Caco-2 (cell line): ENCODE data around the gene DTX1. TPM values are rescaled to one million over a fixed set of nuclear protein-coding genes. Genes with fewer than 3 reads are reported as not detected.

ENCODE experiments used
- BruUV-seq: library from RNA; stranded (reverse); fragments of 400-500 nt; replicated peaks from 2 replicates; lab custom pipeline; 2021; lab: Mats Ljungman, UMichigan
- CTCF ChIA-PET: fragments of 300-600 bp; sonication (Branson Sonifier 250); formaldehyde crosslinking; loops from one replicate; lab custom pipeline; 2022; ENCODE audit warnings: antibody characterized with exemption; lab: Charles Lee
- POLR2A ChIA-PET: fragments of 300-600 bp; sonication (Branson Sonifier 250); formaldehyde crosslinking; loops from one replicate; lab custom pipeline; 2022; ENCODE audit warnings: antibody characterized with exemption; lab: Charles Lee
- DNase-seq, 2 experiments: peaks; one replicate each; pipeline versions ENCODE4 v3.0.0 to v3.0.0-alpha.2; 2020 to 2022
- H3K27me3 ChIP-seq: replicated peaks from 2 replicates; pipeline ENCODE4 v1.6.0; 2011; ENCODE audit warnings: low read length; ENCODE audit not compliant: control insufficient read depth, insufficient read depth
- H3K36me3 ChIP-seq: 2 replicates; pipeline ENCODE4 v1.5.1; 2011; ENCODE audit warnings: low read length; ENCODE audit not compliant: control insufficient read depth, insufficient read depth
- H3K4me1 ChIP-seq: fragments of 250-450 bp; sonication (Bioruptor Pico); 2 replicates; pipeline ENCODE4 v1.5.1; 2020; ENCODE audit warnings: mild to moderate bottlenecking
- H3K4me3 ChIP-seq: 2 replicates; pipeline ENCODE4 v1.5.1; 2011; ENCODE audit warnings: low read depth, mild to moderate bottlenecking, control low read depth, low read length
- H3K9me3 ChIP-seq: fragments of 250-450 bp; sonication (Bioruptor Pico); 2 replicates; pipeline ENCODE4 v1.5.1; 2020; ENCODE audit warnings: mild to moderate bottlenecking, moderate library complexity
- H3K27ac Mint-ChIP-seq: one replicate; pipeline ENCODE4 v1.8.0; 2022; ENCODE audit warnings: mixed read lengths; ENCODE audit not compliant: unreplicated experiment
- H3K27me3 Mint-ChIP-seq: one replicate; pipeline ENCODE4 v1.8.0; 2022; ENCODE audit warnings: mixed read lengths; ENCODE audit not compliant: insufficient read depth, unreplicated experiment
- H3K36me3 Mint-ChIP-seq: one replicate; pipeline ENCODE4 v1.8.0; 2022; ENCODE audit warnings: mild to moderate bottlenecking, mixed read lengths; ENCODE audit not compliant: insufficient read depth, unreplicated experiment
- H3K4me1 Mint-ChIP-seq: one replicate; pipeline ENCODE4 v1.8.0; 2022; ENCODE audit warnings: low read depth, mixed read lengths; ENCODE audit not compliant: unreplicated experiment
- H3K4me3 Mint-ChIP-seq: one replicate; pipeline ENCODE4 v1.8.0; 2022; ENCODE audit warnings: mild to moderate bottlenecking, moderate library complexity, mixed read lengths; ENCODE audit not compliant: unreplicated experiment
- H3K9me3 Mint-ChIP-seq: one replicate; pipeline ENCODE4 v1.8.0; 2022; ENCODE audit warnings: mixed read lengths; ENCODE audit not compliant: unreplicated experiment
- intact Hi-C: fragments of 100-400 bp; cut with micrococcal nuclease; formaldehyde crosslinking; loops from one replicate; pipeline ENCODE4 v1.10.0; 2022; ENCODE audit not compliant: unreplicated experiment
- total RNA-seq: library from RNA; stranded (reverse); gene quantifications from 2 replicates; pipeline ENCODE4 v1.2.3, GENCODE V29; 2022
- TF ChIP-seq, protein P1 (sequence below), 2 experiments: fragments of 200-600 bp in 1 of 2; IDR thresholded peaks; 1 replicate in 1 of 2; 2 replicates in 1 of 2; pipeline versions ENCODE4 v1.5.1 to v1.8.0; 2011 to 2022; ENCODE audit warnings: antibody characterized with exemption in 1 of 2, control low read depth in 1 of 2, inconsistent platforms in 1 of 2, low read depth in 1 of 2, low read length in 1 of 2, mild to moderate bottlenecking in 1 of 2, moderate library complexity in 1 of 2; ENCODE audit not compliant: insufficient read depth in 1 of 2, severe bottlenecking in 1 of 2, unreplicated experiment in 1 of 2

The DTX1 gene
- total RNA-seq, 1 experiment from 2014 or later: not detected

DNA sequence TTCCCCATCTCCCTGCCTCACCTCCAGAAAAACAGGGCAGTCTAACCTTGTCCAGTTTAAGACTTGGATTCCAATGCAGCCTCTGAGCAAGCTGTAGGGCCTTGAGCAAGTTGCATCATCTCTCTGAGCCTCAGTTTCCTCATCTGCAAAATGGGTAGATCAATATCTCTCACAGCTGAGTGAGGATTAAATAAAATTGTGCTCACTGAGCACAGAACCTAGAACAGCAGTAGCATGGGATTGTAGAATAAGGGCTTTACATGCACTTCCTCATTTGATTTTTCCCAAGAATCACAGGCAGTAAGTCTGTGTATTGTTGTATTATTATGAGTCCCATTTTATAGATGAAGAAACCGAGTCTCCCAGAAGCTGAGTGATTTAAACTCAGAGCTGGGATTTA lies 2.0 kb downstream of the DTX1 start:
- intact Hi-C loops: no loop called here
- Histone ChIP-seq H3K36me3 (no peaks in the 10 kb centered on the region), H3K9me3 (no peaks in the 10 kb centered on the region), H3K27me3 (no peaks in the 10 kb centered on the region), H3K4me3 (no peak overlapping the region), H3K4me1 (no peaks in the 10 kb centered on the region)
- Mint-ChIP-seq H3K27ac (no peak overlapping the region), H3K27me3 (peaks cover 3% of the 10 kb centered on the region), H3K36me3 (no peaks in the 10 kb centered on the region), H3K9me3 (no peaks in the 10 kb centered on the region), H3K4me3 (no peak overlapping the region), H3K4me1 (no peaks in the 10 kb centered on the region)
- no peak for DNase-seq
- ChIA-PET POLR2A (no interaction called here), CTCF (interaction anchor here (1.0 kb wide), 1 partner anchor 94 kb away, joined by 3 read pairs; no protein-coding TSS in a partner anchor)
- TF ChIP-seq, protein P1, sequence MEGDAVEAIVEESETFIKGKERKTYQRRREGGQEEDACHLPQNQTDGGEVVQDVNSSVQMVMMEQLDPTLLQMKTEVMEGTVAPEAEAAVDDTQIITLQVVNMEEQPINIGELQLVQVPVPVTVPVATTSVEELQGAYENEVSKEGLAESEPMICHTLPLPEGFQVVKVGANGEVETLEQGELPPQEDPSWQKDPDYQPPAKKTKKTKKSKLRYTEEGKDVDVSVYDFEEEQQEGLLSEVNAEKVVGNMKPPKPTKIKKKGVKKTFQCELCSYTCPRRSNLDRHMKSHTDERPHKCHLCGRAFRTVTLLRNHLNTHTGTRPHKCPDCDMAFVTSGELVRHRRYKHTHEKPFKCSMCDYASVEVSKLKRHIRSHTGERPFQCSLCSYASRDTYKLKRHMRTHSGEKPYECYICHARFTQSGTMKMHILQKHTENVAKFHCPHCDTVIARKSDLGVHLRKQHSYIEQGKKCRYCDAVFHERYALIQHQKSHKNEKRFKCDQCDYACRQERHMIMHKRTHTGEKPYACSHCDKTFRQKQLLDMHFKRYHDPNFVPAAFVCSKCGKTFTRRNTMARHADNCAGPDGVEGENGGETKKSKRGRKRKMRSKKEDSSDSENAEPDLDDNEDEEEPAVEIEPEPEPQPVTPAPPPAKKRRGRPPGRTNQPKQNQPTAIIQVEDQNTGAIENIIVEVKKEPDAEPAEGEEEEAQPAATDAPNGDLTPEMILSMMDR (IDR thresholded peaks at IDR 0.05; ENCODE audit: insufficient read depth in 1 of 2, low read depth in 1 of 2, low read length in 1 of 2, severe bottlenecking in 1 of 2, unreplicated experiment in 1 of 2): no peak
- BruUV-seq: no TSS peak

DNA sequence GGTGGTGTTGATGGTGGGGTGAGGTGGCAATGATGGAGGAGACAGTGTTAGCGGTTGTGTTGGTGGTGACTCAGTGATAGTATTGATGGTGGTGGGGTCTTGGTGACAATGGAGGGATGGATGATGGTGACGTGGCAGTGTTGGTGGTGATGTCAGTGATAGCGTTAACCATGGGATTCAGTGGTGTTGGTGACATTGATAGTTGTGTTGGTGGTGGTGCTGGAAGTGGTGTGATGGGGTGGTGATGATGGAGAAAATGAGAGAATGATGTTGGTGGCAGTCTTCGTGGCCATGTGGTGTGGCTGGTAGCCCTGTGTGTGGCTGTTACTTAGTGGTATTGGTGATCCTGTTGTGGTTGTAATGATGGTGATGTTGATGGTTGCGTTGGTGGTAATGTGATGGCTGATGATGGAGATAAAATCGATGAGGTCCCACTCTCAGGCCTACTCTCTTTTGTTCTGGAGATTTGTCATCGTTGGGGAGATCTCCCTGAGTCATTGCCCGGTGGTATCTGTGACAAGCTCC lies 2.6 kb downstream of the DTX1 start:
- DNase-seq: no peak
- TF ChIP-seq, protein P1 (IDR thresholded peaks at IDR 0.05; ENCODE audit: insufficient read depth in 1 of 2, low read depth in 1 of 2, low read length in 1 of 2, severe bottlenecking in 1 of 2, unreplicated experiment in 1 of 2): no peak
- ChIA-PET CTCF (no interaction called here), POLR2A (no interaction called here)
- no peak overlapping the region for H3K4me3 Mint-ChIP-seq
- no peak overlapping the region for H3K4me3 ChIP-seq
- H3K36me3 ChIP-seq: no peaks in the 10 kb centered on the region
- no peak overlapping the region for H3K27ac Mint-ChIP-seq
- H3K4me1 ChIP-seq: no peaks in the 10 kb centered on the region
- no peaks in the 10 kb centered on the region for H3K9me3 ChIP-seq
- BruUV-seq: no TSS peak
- no peaks in the 10 kb centered on the region for H3K9me3 Mint-ChIP-seq
- peaks cover 3% of the 10 kb centered on the region for H3K27me3 Mint-ChIP-seq
- H3K4me1 Mint-ChIP-seq: no peaks in the 10 kb centered on the region
- no peaks in the 10 kb centered on the region for H3K27me3 ChIP-seq
- no peaks in the 10 kb centered on the region for H3K36me3 Mint-ChIP-seq
- intact Hi-C loops: no loop called here

DNA sequence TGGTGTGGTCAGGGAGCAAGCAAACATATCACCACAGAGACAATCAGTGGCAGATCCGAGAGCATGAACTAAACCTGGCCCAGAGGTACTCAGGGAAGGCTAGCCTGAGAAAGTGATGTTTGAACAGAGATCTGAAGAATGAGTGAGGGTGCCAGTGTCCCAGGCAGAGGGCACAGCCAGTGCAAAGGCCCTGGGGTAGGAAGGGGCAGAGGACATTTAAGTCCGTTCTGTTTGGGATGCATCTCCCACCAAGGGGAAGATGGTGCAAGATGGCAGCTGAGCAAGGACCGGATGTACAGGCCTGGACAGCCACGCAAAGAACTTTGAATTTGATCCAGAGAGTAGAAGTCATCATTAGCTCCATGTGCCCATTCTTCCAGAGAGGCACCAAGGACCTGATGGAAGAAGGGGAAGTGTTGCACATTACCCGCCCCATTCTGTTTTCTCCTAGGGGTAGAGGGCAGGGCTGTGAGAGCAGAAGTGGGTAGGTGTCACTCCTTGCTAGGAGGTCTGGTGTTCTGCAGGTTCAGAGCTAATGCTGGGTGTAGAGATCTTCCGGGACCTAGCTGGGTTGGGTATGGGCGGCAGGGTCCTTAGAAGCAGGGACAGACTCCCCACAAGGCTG lies 3.9 kb downstream of the DTX1 start:
- DNase-seq: no peak
- Histone ChIP-seq H3K36me3 (no peaks in the 10 kb centered on the region), H3K4me3 (no peak overlapping the region), H3K27me3 (no peaks in the 10 kb centered on the region), H3K9me3 (no peaks in the 10 kb centered on the region), H3K4me1 (no peaks in the 10 kb centered on the region)
- Mint-ChIP-seq H3K27me3 (peaks cover 3% of the 10 kb centered on the region), H3K4me3 (no peak overlapping the region), H3K36me3 (no peaks in the 10 kb centered on the region), H3K27ac (no peak overlapping the region), H3K9me3 (no peaks in the 10 kb centered on the region), H3K4me1 (no peaks in the 10 kb centered on the region)
- CTCF ChIA-PET: interaction anchor here (0.6 kb wide), 1 partner anchor 43 kb away, joined by 4 read pairs; no protein-coding TSS in a partner anchor
- POLR2A ChIA-PET: no interaction called here
- intact Hi-C loops: no loop called here
- no TSS peak for BruUV-seq
- TF ChIP-seq, protein P1 (IDR thresholded peaks at IDR 0.05; ENCODE audit: insufficient read depth in 1 of 2, low read depth in 1 of 2, low read length in 1 of 2, severe bottlenecking in 1 of 2, unreplicated experiment in 1 of 2): no peak
